Stimulated activated CD8-positive, alpha-beta memory T cell treated with anti-CD3 and anti-CD28 coated beads, Interleukin-2, amount 100 ng/mL, for 1 hour (primary cell): ENCODE data around the gene RETSAT.
"Not testable (repeated sequence)": the region's sequence is repeated elsewhere in the genome, so short reads cannot be mapped to it uniquely, and the experiment has no call there.

Experiments used
- DNase-seq, 2 donors: peaks; one replicate each; pipeline ENCODE4 v3.0.0-alpha.2; 2020; ENCODE audit warnings: low read depth in 2 of 2

The RETSAT gene

DNA sequence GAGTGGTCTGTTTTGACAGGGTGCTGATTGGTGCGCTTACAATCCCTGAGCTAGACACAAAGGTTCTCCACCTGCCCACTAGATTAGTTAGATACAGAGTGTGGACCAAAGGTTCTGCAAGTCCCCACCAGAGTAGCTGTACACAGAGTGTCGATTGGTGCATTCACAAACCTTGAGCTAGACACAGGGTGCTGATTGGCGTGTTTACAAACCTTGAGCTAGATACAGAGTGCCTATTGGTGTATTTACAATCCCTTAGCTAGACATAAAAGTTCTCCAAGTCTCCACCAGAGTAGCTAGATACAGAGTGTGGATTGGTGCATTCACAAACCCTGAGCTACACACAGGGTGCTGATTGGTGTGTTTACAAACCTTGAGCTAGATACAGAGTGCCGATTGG lies 20.5 kb downstream of the RETSAT start:
- not testable (repeated sequence) for DNase-seq

DNA sequence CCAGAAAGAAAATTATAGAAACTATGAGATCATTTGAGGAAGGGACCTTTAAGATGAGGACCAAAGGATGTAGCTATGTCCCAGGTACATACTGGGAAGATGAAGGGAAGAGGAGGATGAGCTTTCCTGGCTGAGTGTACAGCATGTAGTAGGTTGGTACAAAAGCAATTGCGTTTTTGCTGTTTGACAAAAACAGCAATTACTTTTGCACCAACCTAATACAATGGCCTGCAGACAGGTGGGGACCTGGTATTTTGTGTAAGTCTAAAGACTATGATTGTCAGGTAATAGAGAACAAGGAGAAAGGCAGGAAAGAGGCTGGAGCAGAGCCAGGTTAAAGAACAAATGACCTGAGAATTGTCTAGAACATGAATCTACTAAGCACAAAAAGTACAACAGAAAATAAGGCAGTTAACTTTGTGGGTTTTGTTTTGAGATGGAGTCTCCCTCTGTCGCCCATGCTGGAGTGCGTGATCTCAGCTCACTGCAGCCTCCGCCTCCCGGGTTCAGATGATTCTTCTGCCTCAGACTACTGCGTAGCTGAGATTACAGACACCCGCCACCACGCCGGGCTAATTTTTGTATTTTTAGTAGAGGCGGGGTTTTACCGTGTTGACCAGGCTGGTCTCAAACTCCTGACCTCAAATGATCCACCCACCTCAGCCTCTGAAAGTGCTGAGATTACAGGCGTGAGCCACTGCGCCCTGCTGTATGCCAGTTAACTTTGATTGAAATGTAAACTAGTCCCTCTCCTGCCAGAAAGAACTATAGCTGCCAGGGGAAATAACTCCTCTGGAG lies 23.3 kb downstream of the RETSAT start:
- no peak for DNase-seq

DNA sequence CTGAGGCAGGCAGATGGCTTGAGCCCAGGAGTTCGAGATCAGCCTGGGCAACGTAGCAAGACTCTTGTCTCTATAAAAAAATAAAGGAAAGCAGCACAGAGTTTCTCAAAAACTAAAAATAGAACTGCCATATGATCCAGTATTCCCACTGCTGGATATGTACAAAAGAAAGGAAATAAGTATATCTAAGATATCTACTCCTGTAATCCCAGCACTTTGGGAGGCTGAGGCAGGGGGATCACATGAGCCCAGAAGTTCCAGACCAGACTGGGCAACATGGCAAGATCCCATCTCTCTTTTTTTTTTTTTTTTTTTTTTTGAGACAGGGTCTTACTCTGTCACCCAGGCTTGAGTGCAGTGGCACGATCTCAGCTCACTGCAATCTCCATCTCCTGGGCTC lies 24.6 kb downstream of the RETSAT start:
- not testable (repeated sequence) for DNase-seq

DNA sequence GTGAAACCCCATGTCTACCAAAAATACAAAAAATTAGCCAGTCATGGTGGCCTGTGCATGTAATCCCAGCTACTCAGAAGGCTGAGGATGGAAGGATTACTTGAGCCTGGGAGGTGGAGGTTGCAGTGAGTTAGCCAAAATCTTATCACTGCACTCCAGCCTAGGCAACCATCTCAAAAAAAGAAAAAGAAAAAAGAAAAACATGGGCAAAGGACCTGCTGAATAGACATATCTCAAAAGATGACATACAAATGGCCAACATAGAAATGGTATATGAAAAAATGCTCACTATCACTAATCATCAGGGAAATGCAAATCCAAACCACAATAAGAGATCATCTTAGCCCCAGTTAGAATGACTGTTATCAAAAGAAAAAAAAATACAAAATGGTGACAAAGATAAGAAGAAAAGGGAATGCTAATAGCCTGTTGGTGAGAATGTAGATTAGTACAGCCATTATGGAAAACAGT lies 25.1 kb downstream of the RETSAT start:
- DNase-seq, result no peak

DNA sequence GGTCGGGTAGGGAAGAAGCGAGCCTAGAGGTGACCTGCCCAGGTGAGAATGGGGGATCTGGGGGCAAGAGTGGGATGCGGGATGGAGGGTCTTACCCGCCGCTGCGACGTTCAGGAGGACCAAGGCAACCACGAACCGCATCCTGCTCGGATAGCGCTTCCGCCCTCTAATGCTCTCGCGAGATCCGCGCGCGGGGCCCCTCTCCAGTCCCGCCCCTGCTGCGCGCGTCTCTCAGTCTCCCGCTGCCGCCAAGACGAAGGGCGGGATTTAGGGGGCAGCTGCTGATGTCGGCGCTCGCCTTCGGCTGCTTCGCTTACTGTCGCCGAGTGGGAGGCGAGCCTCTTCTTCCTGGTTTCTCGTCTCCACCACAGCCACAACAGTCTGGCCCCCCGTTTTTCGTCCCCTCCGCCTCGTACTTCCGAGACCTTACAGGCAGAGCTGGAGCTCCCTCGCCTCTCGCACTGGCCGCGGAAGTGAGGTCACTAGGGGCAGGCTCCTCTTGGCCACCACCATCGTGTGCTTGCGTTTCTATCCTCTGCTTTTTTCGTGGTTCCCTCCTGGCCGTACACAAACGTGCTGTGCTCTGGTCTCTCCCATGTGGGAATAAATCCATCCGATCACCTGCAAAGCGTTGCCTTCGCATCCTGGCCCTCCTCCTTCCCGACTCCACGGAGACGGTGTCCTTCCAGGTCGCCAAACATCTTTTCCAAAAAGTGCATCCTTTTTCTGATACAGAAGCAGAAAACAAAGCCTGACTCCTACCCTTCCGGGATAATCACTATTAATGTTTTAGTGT lies 26.3 kb downstream of the RETSAT start, which contains the start of gene TGOLN2:
TSS of gene TGOLN2 (minus strand) at position 168 of the 796 bp plus-strand sequence. CDS start at position 141, 27 bp downstream.
- peak; percentile 84 to 90 for DNase-seq

DNA sequence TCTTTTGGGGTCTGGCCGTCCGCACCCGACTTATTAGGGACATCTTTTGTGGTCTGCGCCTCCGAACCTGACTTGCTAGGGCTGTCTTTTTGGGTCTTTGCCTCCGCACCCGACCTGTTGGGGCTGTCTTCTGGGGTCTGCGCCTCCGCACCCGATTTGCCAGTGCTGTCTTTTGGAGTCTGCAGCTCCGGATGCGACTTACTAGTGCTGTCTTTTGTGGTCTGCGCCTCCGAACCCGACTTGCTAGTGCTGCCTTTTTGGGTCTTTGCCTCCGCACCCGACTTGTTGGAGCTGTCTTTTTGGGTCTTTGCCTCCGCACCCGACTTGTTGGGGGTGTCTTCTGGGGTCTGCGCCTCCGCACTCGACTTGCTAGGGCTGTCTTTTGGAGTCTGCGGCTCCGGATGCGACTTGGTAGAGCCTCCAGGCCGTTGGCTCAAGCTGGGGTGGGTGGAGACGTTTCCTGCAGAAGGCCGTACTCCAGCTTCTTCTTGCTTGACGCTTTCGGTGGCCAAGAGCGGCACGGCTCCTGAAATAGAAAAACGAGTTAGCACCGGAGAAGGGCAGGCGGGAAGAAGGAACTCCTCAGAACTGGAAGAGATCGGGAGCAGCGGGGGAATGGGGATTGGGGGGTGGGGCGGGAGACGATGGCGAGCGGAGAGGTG lies 27.0 kb downstream of the RETSAT start:
- peak; percentile 20 to 31 for DNase-seq

DNA sequence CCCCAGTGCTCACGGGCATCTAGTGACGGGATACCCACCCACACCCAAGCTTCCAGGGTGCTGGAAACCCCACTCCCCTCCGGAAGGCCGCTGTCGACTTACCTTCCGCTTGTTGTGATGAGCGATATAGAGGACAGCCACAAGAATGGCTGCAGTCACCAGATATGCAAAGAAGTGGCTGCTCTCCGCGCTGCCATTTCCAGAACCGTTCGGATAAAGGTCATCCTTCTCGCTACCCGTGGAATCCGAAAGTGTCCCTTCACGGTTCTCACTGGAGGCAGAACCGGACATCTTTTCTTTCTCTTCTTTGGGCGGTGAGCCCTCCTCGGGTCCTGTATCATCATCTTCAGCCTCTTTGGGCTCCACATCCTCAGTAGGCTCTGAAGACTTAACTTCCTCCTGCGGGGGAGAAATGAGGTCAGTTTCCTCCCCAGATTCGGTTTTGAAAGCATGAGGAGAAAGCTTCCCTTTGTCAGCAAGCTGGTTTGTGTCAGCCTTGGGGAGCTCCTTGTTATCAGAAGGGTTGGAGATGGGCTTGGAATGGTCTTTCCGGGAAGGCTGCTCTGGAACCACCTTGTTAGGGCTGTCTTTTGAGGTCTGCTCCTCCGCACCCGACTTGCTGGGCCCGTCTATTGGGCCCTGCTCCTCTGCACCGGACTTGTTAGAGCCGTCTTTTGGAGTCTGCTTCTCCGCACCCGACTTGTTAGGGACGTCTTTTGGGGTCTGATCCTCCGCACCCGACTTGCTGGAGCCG lies 27.7 kb downstream of the RETSAT start:
- peak; percentile 7 to 17 for DNase-seq

DNA sequence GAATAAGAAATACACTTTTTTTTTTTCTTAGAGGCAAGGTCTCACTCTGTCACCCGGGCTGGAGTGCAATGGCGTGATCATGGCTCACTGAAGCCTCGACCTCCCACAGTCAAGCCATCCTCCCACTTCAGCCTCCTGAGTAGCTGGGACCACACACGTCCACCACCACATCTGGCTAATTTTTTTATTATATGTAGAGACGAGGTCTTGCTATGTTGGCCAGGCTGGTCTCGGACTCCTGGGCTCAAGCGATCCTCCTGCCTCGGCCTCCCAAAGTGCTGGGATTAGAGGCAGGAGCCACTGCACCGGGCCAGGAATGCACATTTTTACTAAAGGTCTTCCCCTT lies 28.9 kb downstream of the RETSAT start:
- DNase-seq, result no peak

DNA sequence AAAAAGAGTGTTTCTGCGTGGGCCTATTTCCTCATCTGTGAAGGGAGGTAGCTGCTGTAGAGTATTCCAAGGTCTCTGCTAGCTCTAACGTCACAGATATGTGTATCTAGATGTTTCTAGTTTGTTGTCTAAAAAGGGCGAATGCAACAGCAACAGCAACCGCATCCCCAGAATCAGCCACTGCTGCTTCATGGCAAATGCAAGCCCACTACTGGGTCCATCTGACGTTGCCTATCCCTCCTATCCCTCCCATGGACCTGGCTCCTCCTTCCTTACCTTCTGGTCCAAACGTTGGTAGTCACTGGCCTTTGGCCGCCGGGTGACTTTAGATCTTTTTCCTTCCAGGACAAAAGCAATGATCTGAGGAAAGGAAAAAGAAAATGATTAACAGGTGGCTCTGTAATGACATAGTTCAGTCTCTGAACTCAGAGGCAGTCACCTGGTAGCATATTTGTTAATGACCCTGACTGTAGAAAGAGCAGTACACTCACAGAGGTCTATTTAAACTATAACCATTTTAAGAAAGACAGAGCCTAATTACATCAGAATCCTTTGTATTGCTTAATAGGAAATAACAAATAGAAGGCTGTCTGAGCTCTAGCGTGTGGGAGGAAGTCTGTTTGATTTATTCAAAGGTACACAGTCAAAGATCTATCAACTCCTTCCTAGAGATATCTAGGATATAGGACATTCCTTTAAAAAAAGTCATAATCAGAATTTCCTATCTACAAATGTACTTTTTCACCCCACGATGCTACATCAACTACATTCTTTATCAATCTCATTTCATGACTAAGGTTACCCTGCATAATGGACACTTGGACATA lies 29.5 kb downstream of the RETSAT start:
- DNase-seq, result no peak

DNA sequence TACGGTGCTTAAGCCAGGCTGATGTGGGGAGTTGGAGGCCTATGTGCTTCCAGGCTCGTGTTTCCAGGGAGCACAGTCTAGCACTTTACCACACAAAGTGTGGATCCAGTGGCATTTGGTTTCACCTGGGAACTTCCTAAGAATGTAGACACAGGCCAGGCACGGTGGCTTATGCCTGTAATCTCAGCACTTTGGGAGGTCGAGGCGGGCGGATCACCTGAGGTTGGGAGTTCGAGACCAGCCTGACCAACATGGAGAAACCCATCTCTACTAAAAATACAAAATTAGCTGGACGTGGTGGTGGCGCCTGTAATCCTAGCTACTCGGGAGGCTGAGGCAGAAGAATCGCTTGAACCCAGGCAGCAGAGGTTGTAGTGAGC lies 30.4 kb downstream of the RETSAT start:
- not testable (repeated sequence) for DNase-seq

DNA sequence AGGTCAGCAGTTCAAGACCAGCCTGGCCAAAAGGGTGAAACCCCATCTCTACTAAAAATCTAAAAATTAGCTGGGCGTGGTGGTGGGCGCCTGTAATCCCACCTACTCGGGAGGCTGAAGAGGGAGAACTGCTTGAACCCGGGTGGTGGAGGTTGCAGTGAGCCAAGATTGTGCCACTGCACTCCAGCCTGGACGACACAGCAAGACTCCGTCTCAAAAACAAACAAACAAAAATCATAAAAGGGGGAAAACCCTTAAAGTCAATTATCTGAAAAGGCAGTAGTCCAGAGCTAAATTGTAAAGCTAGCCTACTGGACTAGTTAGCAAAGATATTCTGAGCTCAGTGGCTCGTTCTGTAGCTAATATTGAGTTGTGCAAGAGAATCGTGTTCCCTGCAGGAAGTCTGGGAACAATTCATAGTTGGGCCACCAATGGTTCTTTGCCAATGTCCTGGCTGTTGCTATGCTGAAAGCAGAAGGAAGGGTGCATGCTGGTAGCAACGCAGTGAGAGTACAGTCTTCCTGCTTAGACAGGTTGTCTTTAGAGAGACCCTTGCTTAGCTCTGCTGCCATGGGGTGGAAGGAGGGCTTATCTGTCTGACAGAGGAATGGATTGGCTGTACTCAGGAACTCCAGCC lies 30.9 kb downstream of the RETSAT start:
- DNase-seq, result no peak

DNA sequence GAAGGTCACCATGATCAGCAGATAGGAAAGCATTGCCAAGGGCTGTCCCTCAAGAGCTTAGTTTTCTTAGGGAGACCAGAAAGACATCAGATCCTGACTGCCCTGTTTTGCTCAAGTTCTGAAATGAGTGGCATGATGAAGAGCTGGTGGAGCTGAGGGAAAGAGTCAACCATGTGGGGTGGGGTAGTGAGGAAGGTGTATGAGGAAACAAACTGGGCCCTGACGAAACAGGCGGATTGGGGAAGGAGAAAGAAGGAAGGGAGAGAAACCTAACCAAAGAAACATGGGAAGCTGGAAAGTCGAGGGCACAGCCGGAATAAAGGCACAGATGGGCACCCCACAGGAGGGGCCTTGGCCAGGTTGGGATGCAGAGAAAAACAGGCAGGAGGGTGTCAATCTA lies 34.5 kb downstream of the RETSAT start:
- no peak for DNase-seq

DNA sequence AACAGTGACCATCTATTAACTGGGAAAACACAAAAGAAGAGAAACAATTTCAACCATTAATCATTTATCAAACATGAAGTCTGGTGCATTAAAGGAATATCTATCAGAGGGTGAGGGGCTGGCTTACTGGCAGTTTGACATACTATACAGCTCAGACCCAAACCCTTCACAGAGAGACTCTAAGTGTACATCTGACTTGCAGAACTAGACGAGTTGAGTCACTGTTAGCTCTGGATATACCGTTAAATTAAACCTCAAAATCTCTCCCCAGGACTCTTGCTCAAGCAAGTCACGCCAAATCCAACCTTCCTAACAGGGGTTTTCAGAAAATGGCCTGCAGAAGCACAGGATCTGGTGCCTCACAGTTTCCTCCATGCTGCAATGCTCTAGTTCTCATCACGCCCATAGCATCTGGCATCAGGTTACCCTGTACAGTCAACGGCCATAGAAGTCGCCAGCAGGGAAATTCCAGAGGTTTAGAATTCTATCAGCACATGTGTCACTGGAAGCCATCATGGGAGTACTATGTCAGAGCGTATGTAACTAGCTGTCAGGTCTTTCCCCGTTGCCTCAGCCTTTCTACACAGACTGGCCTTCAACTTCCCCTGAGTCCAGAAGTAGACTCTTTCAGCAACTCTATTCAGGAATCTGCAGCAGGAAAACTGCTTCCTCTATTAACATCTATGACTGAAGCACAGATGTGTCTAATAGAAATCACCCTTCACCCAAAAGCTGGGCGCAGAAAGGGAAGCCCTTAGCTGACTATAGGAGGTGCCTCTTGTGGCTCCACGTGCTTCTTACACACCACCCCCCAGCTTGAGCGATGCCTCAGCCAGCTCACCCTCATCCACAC lies 35.9 kb downstream of the RETSAT start:
- DNase-seq, result no peak

DNA sequence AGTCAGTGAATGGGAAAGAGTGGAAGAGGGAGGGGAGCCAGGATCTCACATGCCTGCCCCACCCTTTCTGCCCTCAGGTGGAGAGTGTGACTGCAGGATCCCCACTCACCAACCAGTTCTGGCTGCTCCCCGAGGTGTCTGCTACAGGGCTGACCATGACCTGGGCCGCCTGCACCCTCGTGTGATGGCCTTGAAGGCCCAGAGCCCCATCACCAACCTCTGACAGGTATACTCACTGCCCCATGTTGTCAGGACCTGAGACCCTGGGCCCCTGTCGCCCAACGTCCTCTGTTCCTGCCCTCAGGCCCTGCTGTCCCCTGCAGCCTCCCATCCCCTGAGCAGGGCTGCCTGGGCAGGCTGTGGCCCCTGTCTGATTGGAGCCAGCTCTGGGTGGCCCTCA lies 38.4 kb downstream of the RETSAT start:
- DNase-seq, result not testable (repeated sequence)

DNA sequence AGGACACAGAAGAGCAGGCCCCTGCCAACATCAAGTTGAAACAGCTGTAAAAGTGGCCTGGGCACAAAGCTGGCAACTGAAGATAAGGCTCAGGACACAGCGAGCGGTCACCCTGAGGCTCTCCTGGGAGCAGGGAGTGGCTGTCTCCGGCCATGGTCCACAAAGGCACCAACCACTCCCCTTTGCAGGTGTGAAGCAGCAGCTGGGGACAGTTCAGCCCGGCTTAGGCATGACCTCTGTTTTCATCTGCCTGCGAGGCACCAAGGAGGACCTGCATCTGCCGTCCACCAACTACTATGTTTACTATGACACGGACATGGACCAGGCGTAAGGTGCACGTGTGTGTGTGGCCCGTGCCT lies 39.5 kb downstream of the RETSAT start:
- DNase-seq, result no peak

DNA sequence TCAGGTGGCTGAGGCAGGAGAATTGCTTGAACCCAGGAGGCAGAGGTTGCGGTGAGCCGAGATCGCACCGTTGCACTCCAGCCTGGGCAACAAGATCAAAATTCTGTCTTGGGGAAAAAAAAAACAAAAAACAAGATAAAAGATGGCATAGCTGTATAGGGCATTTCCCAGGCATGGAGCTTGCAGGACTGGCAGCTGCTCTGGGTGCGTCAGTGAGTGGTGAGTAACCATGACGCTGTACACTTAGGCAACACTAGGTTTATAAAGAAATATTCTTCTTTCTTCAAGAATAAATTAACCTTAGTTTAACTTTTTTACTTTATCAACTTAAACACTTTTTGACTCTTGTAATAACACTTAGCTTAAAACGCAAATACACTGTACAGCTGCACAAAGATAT lies 41.9 kb downstream of the RETSAT start:
- no peak for DNase-seq

DNA sequence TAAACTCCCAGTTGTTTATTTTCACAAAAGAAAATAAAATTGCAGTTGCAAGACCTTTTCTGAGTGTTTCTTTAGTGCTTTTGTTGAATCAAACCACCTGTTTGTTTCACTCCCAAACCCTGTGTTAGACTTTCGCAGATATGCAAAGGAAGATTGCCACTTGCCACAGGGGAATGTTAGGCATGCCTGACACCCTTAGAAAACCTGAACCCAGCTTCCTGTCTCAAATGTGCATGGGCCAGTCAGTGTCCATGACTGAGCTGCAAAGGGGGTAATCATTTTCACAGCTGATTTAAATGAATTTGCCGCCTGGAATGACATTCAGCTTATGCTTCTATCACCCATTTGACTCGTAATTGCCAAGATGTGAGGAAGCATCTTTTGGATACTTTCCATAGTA lies 44.0 kb downstream of the RETSAT start:
- no peak for DNase-seq

DNA sequence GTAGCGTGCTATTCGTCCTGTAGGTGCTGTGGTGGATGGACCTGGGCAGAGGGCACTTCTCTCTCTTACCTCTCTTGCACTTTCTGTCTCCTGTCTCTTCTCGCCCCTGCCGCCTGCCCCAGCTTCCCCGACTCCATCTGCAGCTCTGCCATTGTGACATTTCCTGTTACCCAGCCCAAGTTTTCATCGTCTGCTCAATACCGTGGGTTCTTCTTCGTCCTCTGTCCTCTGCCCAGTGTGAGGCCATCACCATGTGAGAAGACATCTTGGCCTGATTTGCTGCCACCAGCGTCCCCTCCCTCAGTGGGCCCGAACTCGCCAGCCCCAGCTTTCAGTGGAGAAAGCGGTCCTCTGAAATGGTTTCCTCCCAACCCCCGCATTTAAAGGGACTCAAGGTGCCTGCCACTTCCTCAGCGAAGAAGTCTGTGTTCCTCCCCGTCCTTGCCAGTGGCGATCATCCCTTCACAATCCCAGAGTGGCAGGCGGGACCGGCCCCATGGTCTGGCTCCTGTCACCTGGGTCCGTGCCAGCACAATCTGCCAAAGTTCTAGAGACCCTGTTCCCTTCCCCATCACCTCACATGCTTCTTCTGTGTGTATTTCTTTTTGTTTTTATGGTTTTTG lies 44.5 kb downstream of the RETSAT start:
- DNase-seq, result no peak
